ENCODE measurements around the gene ASS1.
A peak's percentile ranks its signal among the peaks of the same experiment; 100 is the strongest.

Gene ASS1

DNA sequence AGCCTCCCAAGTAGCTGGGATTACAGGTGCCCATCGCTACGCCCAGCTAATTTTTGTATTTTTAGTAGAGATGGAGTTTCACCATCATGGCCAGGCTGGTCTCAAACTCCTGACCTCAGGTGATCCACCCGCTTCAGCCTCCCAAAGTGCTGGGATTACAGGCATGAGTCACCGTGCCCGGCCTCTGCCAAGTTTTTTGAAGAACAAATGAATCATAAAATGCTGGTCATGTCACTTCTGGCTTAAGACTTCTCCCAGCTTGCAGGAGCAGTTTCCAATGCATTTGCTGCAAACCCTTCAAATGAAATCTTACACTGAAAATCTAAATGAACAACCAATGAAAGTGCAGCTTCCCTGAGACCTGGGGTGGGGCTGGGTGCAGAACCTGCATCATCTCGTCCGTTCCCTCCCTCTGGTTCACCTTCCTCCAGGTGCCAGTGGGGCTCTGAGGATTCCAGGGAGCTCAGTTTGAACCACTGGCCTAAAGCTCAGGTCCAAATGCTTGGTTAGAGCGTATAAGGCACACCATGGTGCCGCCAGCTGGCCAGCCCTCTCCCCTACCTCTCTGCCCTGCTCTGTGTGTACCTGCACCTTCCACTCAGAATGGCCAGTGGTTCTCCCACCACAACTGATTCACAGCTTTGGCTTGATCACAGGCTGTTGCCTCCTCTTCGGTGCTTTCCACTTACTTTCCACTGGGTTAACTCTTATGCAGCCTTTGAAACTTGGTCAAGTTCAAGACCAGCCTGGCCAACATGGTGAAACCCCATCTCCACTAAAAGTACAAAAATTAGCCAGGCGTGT lies 94.9 kb downstream of the ASS1 start (continued):
- TF ChIP-seq ZNF792 (tag by site-specific recombination; IDR thresholded peaks at IDR 0.05) (no peak), ZNF211 (tag by site-specific recombination; IDR thresholded peaks at IDR 0.05; ENCODE audit: low read depth) (no peak), ZEB2 (tag by site-specific recombination; IDR thresholded peaks at IDR 0.05) (peak; percentile 62; the same call in 1 of the 2 replicates), ZNF302 (tag by site-specific recombination; IDR thresholded peaks at IDR 0.05; ENCODE audit: low read depth) (no peak), EGR2 (tag by site-specific recombination; IDR thresholded peaks at IDR 0.05; ENCODE audit: low read depth) (no peak), OSR2 (tag by site-specific recombination; IDR thresholded peaks at IDR 0.05) (no peak), ZFP69B (tag by site-specific recombination; IDR thresholded peaks at IDR 0.05) (0 out of 2 replicates have a peak, but pooled peaks have one; percentile 29), ZNF274 (IDR thresholded peaks at IDR 0.05; ENCODE audit: low read length) (no peak), ZNF274 (tag by site-specific recombination; IDR thresholded peaks at IDR 0.05; ENCODE audit: borderline replicate concordance) (no peak), ZNF433 (tag by site-specific recombination; IDR thresholded peaks at IDR 0.05; ENCODE audit: low read depth) (no peak), ZNF394 (tag by site-specific recombination; IDR thresholded peaks at IDR 0.05; ENCODE audit: borderline replicate concordance) (peak; percentile 58; the same call in 1 of the 2 replicates), ZNF660 (tag by site-specific recombination; IDR thresholded peaks at IDR 0.05) (no peak), GLIS1 (tag by site-specific recombination; IDR thresholded peaks at IDR 0.05) (peak; percentile 45), ZNF24 (tag by site-specific recombination; IDR thresholded peaks at IDR 0.05) (peak; percentile 71; the same call in 1 of the 2 replicates), ZNF600 (tag by site-specific recombination; IDR thresholded peaks at IDR 0.05) (peak; percentile 74), ZNF529 (tag by site-specific recombination; IDR thresholded peaks at IDR 0.05; ENCODE audit: insufficient replicate concordance) (no peak), ZBTB1 (tag by site-specific recombination; IDR thresholded peaks at IDR 0.05) (no peak), ZNF324 (tag by site-specific recombination; IDR thresholded peaks at IDR 0.05) (0 out of 2 replicates have a peak, but pooled peaks have one; percentile 35), ZNF366 (tag by site-specific recombination; conservative IDR thresholded peaks at IDR 0.05) (0 out of 2 replicates have a peak, but pooled peaks have one; percentile 28)
- TF ChIP-seq, protein P1, sequence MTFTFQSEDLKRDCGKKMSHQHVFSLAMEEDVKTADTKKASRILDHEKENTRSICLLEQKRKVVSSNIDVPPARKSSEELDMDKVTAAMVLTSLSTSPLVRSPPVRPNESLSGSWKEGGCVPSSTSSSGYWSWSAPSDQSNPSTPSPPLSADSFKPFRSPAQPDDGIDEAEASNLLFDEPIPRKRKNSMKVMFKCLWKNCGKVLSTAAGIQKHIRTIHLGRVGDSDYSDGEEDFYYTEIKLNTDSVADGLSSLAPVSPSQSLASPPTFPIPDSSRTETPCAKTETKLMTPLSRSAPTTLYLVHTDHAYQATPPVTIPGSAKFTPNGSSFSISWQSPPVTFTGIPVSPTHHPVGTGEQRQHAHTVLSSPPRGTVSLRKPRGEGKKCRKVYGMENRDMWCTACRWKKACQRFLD (tag by site-specific recombination; IDR thresholded peaks at IDR 0.05), result no peak
- TF ChIP-seq, protein P2, sequence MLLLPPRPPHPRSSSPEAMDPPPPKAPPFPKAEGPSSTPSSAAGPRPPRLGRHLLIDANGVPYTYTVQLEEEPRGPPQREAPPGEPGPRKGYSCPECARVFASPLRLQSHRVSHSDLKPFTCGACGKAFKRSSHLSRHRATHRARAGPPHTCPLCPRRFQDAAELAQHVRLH (tag by site-specific recombination; IDR thresholded peaks at IDR 0.05), result no peak
- TF ChIP-seq, protein P3, sequence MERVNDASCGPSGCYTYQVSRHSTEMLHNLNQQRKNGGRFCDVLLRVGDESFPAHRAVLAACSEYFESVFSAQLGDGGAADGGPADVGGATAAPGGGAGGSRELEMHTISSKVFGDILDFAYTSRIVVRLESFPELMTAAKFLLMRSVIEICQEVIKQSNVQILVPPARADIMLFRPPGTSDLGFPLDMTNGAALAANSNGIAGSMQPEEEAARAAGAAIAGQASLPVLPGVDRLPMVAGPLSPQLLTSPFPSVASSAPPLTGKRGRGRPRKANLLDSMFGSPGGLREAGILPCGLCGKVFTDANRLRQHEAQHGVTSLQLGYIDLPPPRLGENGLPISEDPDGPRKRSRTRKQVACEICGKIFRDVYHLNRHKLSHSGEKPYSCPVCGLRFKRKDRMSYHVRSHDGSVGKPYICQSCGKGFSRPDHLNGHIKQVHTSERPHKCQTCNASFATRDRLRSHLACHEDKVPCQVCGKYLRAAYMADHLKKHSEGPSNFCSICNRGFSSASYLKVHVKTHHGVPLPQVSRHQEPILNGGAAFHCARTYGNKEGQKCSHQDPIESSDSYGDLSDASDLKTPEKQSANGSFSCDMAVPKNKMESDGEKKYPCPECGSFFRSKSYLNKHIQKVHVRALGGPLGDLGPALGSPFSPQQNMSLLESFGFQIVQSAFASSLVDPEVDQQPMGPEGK (tag by site-specific recombination; IDR thresholded peaks at IDR 0.05), result 0 out of 2 replicates have a peak, but pooled peaks have one; percentile 47
- TF ChIP-seq, protein P4, sequence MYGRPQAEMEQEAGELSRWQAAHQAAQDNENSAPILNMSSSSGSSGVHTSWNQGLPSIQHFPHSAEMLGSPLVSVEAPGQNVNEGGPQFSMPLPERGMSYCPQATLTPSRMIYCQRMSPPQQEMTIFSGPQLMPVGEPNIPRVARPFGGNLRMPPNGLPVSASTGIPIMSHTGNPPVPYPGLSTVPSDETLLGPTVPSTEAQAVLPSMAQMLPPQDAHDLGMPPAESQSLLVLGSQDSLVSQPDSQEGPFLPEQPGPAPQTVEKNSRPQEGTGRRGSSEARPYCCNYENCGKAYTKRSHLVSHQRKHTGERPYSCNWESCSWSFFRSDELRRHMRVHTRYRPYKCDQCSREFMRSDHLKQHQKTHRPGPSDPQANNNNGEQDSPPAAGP (tag by site-specific recombination; IDR thresholded peaks at IDR 0.05), result peak; percentile 37; the same call in 1 of the 2 replicates
- TF ChIP-seq, protein P5, sequence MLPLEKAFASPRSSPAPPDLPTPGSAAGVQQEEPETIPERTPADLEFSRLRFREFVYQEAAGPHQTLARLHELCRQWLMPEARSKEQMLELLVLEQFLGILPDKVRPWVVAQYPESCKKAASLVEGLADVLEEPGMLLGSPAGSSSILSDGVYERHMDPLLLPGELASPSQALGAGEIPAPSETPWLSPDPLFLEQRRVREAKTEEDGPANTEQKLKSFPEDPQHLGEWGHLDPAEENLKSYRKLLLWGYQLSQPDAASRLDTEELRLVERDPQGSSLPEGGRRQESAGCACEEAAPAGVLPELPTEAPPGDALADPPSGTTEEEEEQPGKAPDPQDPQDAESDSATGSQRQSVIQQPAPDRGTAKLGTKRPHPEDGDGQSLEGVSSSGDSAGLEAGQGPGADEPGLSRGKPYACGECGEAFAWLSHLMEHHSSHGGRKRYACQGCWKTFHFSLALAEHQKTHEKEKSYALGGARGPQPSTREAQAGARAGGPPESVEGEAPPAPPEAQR (tag by site-specific recombination; IDR thresholded peaks at IDR 0.05), result no peak
- TF ChIP-seq, protein P6, sequence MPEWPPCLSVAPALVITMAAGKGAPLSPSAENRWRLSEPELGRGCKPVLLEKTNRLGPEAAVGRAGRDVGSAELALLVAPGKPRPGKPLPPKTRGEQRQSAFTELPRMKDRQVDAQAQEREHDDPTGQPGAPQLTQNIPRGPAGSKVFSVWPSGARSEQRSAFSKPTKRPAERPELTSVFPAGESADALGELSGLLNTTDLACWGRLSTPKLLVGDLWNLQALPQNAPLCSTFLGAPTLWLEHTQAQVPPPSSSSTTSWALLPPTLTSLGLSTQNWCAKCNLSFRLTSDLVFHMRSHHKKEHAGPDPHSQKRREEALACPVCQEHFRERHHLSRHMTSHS (tag by site-specific recombination; IDR thresholded peaks at IDR 0.05), result no peak
- TF ChIP-seq, protein P7, sequence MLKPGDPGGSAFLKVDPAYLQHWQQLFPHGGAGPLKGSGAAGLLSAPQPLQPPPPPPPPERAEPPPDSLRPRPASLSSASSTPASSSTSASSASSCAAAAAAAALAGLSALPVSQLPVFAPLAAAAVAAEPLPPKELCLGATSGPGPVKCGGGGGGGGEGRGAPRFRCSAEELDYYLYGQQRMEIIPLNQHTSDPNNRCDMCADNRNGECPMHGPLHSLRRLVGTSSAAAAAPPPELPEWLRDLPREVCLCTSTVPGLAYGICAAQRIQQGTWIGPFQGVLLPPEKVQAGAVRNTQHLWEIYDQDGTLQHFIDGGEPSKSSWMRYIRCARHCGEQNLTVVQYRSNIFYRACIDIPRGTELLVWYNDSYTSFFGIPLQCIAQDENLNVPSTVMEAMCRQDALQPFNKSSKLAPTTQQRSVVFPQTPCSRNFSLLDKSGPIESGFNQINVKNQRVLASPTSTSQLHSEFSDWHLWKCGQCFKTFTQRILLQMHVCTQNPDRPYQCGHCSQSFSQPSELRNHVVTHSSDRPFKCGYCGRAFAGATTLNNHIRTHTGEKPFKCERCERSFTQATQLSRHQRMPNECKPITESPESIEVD (tag by site-specific recombination; IDR thresholded peaks at IDR 0.05), result no peak
